ENCODE measurements around the gene JAKMIP1.

GRCh38 chr4:6206771-6207290 lies 6.5 kb upstream of the JAKMIP1 start:
- no peak for TF ChIP-seq CTCF (IDR thresholded peaks at IDR 0.05)
- TF ChIP-seq POLR2A (IDR thresholded peaks at IDR 0.05): no peak
- TF ChIP-seq POLR2AphosphoS5 (IDR thresholded peaks at IDR 0.05): no peak

Data from breast epithelium (tissue), 3 donors.